HepG2 (cell line): ENCODE measurements around the gene C2CD2. TPM values are rescaled to one million over a fixed set of nuclear protein-coding genes. Genes with fewer than 3 reads are reported as not detected.
A peak's percentile ranks its signal among the peaks of the same experiment; 100 is the strongest.

ENCODE experiments used
- E2F5 ChIP-seq: sonication (generic); formaldehyde crosslinking; conservative IDR thresholded peaks from 2 replicates; pipeline ENCODE4 v1.4.0; 2020; ENCODE audit warnings: missing genetic modification reagents
- HNF4A ChIP-seq: sonication (generic); formaldehyde crosslinking; IDR thresholded peaks from 2 replicates; pipeline ENCODE4 v1.4.0; 2020; ENCODE audit warnings: missing genetic modification reagents
- MAFK ChIP-seq, 2 experiments: IDR thresholded peaks in 1 of 2; conservative IDR thresholded peaks in 1 of 2; 2 replicates each; pipeline ENCODE4 v1.6.1; 2011; ENCODE audit warnings: improper control_type of control experiment in 2 of 2, low read length in 2 of 2
- MYC ChIP-seq: sonication (generic); formaldehyde crosslinking; IDR thresholded peaks from 2 replicates; pipeline ENCODE4 v1.9.0; 2021; ENCODE audit warnings: missing genetic modification reagents, borderline replicate concordance
- MYNN ChIP-seq: sonication (generic); formaldehyde crosslinking; IDR thresholded peaks from 2 replicates; pipeline ENCODE4 v1.4.0; 2020; ENCODE audit warnings: mild to moderate bottlenecking, low read depth, missing genetic modification reagents
- MZF1 ChIP-seq: sonication (generic); formaldehyde crosslinking; IDR thresholded peaks from 2 replicates; pipeline ENCODE4 v1.8.1; 2023; ENCODE audit warnings: mild to moderate bottlenecking, missing genetic modification reagents, borderline replicate concordance
- SAP130 ChIP-seq: IDR thresholded peaks from 2 replicates; pipeline ENCODE4 v1.6.1; 2016; ENCODE audit warnings: low read depth
- TBX2 ChIP-seq: sonication (generic); formaldehyde crosslinking; IDR thresholded peaks from 2 replicates; pipeline ENCODE4 v1.5.0; 2020; ENCODE audit warnings: missing genetic modification reagents, mild to moderate bottlenecking, borderline replicate concordance
- ZHX1 ChIP-seq: sonication (generic); formaldehyde crosslinking; IDR thresholded peaks from 2 replicates; pipeline ENCODE4 v1.8.1; 2022; ENCODE audit warnings: low read depth, mild to moderate bottlenecking, missing genetic modification reagents
- ZNF407 ChIP-seq: sonication (generic); formaldehyde crosslinking; IDR thresholded peaks from one replicate; pipeline ENCODE4 v1.5.1; 2020; ENCODE audit warnings: mild to moderate bottlenecking, missing genetic modification reagents; ENCODE audit errors: not compliant biosample characterization
- ZNF503 ChIP-seq: sonication (generic); formaldehyde crosslinking; IDR thresholded peaks from 2 replicates; pipeline ENCODE4 v1.4.0; 2020; ENCODE audit warnings: missing genetic modification reagents
- ZNF598 ChIP-seq: sonication (generic); formaldehyde crosslinking; IDR thresholded peaks from 2 replicates; pipeline ENCODE4 v1.5.1; 2020; ENCODE audit warnings: mild to moderate bottlenecking, missing genetic modification reagents, borderline replicate concordance
- ZNF605 ChIP-seq: sonication (generic); formaldehyde crosslinking; IDR thresholded peaks from 2 replicates; pipeline ENCODE4 v1.8.0; 2022; ENCODE audit warnings: mild to moderate bottlenecking, missing genetic modification reagents
- ZNF619 ChIP-seq: sonication (generic); formaldehyde crosslinking; IDR thresholded peaks from 2 replicates; pipeline ENCODE4 v1.4.0; 2020; ENCODE audit warnings: mild to moderate bottlenecking, missing genetic modification reagents
- ZNF772 ChIP-seq: sonication (generic); formaldehyde crosslinking; IDR thresholded peaks from 2 replicates; pipeline ENCODE4 v1.5.0; 2020; ENCODE audit warnings: mild to moderate bottlenecking, missing genetic modification reagents
- polyA plus RNA-seq, 8 experiments: library from polyadenylated mRNA; depleted of rRNA in 3 of 8; stranded (reverse) in 7 of 8; unstranded in 1 of 8; fragments of >200 nt; fragmentation: Illumina TruSeq in 4 of 8; extraction: Trizol in 4 of 8; gene quantifications; 2 replicates each; pipeline versions ENCODE4 v1.2.1 to v1.2.3, GENCODE V29; 2011 to 2016; ENCODE audit warnings: low read depth in 4 of 8, missing spikeins in 1 of 8, mixed read lengths in 1 of 8; ENCODE audit not compliant: insufficient read depth in 1 of 8
- total RNA-seq, 5 experiments: library from RNA; depleted of rRNA; stranded (reverse); fragments of >200 nt; fragmentation: Illumina TruSeq; extraction: Trizol; gene quantifications; 2 replicates each; pipeline ENCODE4 v1.2.3, GENCODE V29; 2016; ENCODE audit warnings: low read depth in 1 of 5

Gene C2CD2
- total and polyA plus RNA-seq, 2 of the 13 experiments (the other 11 are each of a cell fraction or from before 2014, with no cell fraction given), result 12.5 to 19.7 TPM

GRCh38 chr21:41953249-41953830 lies 478 bp downstream of the C2CD2 start (continued):
- TF ChIP-seq HNF4A, result no peak
- no peak for TF ChIP-seq MYC
- TF ChIP-seq MZF1, result no peak
- no peak for TF ChIP-seq ZNF605 (CRISPR knock-in tag)
- peak; percentile 49 for TF ChIP-seq SAP130
- TF ChIP-seq ZNF407 (CRISPR knock-in tag), result no peak
- no peak for TF ChIP-seq MAFK (conservative IDR thresholded peaks at IDR 0.05 in 1 of 2, IDR thresholded peaks at IDR 0.05 in 1 of 2; ENCODE audit: low read length in 2 of 2)
- no peak for TF ChIP-seq ZNF619 (CRISPR knock-in tag)
- TF ChIP-seq ZNF598 (CRISPR knock-in tag), result no peak
- no peak for TF ChIP-seq ZNF503
- 0 out of 2 replicates have a peak, but pooled peaks have one; percentile 11 for TF ChIP-seq ZNF772 (CRISPR knock-in tag)
- TF ChIP-seq E2F5, result no peak
- 0 out of 2 replicates have a peak, but pooled peaks have one; percentile 20 for TF ChIP-seq TBX2
- TF ChIP-seq MYNN (CRISPR knock-in tag), result no peak
- 0 out of 2 replicates have a peak, but pooled peaks have one; percentile 26 for TF ChIP-seq ZHX1 (CRISPR knock-in tag)
